HG03108 (cell line): ENCODE measurements around the gene TNFSF13B.
"Not testable (repeated sequence)": the region's sequence is repeated elsewhere in the genome, so short reads cannot be mapped to it uniquely, and the experiment has no call there.

Source experiments
- ATAC-seq: cut with Tn5 transposase; IDR thresholded peaks from one replicate; pipeline ENCODE4 v1.9.1; 2021; ENCODE audit warnings: moderate library complexity; ENCODE audit not compliant: unreplicated experiment

Gene TNFSF13B, protein sequence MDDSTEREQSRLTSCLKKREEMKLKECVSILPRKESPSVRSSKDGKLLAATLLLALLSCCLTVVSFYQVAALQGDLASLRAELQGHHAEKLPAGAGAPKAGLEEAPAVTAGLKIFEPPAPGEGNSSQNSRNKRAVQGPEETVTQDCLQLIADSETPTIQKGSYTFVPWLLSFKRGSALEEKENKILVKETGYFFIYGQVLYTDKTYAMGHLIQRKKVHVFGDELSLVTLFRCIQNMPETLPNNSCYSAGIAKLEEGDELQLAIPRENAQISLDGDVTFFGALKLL

DNA sequence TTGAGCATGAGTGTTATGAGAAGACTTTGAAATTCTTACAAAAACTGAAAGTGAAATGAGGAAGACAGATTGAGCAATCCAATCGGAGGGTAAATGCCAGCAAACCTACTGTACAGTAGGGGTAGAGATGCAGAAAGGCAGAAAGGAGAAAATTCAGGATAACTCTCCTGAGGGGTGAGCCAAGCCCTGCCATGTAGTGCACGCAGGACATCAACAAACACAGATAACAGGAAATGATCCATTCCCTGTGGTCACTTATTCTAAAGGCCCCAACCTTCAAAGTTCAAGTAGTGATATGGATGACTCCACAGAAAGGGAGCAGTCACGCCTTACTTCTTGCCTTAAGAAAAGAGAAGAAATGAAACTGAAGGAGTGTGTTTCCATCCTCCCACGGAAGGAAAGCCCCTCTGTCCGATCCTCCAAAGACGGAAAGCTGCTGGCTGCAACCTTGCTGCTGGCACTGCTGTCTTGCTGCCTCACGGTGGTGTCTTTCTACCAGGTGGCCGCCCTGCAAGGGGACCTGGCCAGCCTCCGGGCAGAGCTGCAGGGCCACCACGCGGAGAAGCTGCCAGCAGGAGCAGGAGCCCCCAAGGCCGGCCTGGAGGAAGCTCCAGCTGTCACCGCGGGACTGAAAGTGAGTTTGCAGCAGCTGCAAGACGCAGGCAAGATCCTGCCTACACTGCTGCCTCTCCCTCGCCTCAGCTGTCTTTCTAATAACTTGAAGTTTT, at the start of gene TNFSF13B:
TNFSF13B (plus strand) TSS at position 118 of the 728 bp plus-strand sequence; CDS start at position 296, 178 bp downstream.
- peak; percentile 72 for ATAC-seq

DNA sequence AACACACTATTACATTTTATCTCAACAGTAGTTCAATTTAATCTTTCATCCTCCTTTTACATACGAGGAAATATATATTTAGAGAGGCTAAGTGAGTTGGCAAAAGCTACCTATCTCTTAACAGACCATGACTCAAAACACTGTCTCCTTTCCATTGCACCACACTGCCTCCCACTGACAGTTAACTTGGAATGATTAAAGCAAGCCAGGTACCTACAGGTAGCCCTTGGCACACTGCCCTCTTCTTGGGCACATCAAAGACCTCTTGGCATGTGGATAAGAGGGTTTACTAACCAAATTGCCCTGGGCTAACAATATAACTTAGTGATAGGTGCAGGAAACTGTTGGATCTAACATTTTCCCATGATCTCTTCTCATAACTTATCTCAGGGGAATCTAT, 49.5 kb upstream of the TNFSF13B start:
- no peak for ATAC-seq

DNA sequence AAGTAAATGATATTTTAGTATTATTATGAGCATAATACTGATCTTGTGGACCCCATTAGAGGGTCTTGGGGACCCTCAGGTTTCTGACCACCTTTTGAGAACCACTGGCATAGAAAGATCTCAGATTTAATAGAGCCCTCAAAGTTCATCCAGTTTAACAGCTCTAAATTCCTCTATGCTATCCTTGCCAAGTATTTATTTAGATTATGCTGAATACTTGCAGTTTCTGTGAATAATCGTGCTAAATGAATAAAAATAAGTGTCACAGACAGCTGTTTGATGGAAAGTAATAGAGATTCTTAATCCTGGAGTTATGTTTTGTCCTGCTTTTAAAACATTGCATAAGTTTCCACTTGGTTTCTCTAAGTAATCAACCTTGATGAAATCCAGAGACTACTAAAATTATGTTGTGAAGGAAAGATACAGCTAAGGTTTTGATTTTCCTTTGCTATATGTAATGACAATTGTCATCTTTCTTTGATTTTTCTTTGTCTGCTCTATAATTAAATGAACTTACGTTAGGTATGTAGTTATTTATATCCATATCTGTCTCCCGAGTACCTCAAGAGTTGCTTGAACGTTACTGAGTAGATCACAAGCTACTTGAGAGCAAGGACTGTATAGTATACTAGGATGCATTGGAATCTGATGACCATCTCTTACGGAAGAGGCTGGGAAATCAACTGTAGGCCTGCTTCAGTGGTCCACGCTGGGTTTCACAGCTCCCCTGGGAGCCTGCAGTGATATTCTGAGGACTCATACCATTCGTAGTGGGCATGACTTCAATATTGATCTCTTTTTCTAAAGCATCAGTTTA, 45.6 kb upstream of the TNFSF13B start:
- ATAC-seq = no peak

DNA sequence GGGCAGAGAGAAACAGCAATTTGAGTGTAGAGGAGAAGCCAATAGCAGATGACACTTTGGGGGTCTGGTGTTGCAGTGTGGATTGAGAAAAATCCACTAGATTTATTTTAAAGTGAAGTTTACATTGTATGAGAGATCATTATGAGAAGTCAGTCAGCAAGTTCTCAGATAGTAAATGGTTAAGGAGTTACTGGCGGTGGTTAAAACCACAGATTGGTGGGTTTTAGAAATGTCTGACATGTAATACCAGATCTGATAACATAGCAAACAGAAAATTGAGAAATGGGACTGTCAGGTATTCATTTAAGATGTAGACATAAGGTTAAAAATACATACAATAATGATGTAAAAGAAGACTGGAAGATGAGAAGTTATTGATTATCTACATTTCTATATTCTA, 44.1 kb upstream of the TNFSF13B start:
- ATAC-seq = no peak

DNA sequence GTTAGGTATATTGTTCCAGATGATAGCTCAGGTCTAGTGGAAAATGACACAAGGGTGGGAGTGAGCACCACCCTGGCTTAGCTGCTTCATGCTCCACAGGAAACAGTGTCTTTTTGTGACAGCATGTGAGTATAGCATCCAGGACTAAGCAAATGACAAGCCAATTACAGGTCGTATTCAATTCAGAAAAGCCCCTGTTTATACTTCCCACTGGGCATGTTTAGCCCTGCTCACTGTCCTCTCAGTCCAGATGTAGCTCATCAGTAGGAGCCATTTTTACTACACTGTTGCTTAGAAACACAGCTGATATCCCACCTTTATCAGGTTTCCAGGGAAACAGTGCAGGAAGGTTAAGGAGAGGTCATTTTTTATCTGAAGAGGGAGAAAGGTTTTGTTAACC, 43.3 kb upstream of the TNFSF13B start:
- no peak for ATAC-seq

DNA sequence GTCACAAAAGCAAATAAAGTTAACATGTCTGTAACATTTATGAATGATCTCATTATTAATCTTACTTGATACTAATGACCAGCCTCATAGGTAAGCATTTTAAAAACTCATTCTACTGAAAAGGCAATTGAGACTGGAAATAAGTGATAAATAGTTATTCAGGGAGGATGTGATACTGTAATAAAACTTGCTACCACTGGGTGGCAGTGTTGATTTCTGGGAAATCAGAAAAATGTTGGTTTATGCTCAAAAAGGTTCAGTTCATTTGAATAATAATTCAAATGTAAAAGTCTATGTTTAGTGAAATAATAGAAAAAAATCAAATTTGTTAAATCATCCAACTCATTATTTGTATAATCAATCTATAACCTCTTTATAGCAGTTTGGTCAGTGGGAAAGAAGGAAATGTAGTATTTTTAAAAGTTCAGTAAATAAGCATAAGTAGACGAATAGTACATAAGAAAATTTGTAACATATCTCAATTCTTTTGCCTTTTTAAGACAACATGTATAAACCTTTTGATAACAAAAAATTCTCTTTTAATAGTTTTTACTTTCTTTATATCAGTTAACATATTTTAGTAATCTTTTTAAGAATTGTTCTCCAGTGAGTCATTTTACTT, 41.8 kb upstream of the TNFSF13B start:
- no peak for ATAC-seq

DNA sequence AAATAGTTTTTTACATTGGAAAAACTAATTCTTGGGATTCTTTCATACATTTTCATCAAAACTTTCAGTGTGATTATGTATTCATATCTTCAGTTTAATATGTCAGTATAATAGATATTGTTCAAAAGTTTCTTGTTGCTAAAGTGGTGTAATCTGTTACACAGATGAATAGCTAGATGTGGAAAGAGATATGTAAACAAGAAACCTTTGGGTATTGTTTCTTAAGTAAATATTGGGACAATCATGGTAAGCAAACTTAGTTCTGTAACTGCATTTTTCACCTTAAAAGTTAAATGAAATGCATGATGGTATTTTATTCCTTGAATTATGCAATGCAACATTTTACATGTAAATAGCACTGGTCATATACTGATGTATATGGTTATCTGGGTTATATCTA, 39.1 kb upstream of the TNFSF13B start:
- ATAC-seq = no peak

DNA sequence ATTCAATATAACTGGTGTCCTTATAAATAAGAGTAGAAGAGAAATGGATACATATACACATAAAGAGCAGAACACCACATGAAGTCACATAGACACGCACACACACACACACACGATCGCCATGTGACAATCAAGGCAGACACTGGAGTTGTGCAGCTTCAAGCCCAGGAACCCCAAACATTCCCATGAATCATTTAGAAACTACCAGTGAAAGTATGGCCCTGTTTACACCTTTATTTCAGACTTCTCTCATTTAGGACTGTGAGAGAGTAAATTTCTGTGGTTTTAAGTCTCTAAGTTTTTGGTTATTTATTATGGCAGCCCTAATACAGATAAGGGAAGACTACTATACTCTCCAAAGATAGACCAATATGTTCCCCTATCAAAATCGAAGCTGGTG, 20.4 kb upstream of the TNFSF13B start:
- ATAC-seq = no peak

DNA sequence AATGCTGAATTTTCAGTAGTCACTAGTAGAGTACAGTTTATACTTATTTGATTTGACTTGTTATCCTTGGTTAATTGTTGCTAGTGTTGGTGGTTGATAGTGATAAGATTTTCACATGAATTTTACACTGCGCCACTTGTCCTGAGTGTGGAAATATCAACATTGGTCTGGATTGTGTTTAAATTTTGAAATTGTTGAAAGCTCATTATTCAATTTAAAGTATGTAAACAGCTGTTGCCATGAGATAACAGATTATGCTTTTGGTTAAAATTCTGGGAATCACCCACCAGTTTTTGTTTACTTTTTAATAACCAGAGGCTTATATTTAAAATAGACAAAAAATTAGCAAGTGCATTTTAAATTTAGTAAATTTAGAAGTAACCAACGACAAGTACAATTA, 12.3 kb upstream of the TNFSF13B start:
- ATAC-seq = no peak

DNA sequence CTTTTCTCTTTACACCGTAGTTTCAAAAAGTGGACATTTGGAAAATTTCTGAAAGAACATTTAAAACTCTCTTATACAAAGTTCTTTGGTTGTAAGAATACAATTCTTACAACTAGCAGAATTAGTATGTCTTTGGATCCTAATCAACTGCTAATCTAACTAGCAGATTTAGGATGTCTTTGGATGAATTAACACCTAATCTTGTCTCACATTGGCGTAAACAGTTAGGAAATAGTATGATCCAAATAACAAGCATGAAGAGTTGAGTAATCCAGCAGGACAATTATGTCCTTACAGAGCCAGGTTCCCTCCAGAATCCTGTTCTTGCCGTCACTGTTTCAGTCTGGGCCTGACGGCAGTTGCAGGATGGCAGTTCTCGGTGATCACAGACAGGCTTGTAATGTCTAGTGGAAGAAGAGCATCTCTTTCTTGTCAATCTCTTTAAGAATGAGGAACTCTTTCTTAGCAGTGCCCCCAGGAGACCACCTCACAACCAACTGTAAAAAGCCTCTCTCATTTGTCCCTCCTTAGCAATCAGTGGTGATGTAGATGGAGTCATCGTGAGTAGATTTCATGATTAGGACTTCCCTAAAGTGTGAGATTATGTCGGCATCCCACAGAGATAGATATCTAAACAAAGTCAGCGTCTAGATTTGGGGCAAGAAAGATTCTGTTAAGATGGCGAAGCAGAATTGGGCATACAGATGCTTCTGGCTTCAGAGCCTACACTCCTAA, 5.7 kb upstream of the TNFSF13B start:
- no peak for ATAC-seq

DNA sequence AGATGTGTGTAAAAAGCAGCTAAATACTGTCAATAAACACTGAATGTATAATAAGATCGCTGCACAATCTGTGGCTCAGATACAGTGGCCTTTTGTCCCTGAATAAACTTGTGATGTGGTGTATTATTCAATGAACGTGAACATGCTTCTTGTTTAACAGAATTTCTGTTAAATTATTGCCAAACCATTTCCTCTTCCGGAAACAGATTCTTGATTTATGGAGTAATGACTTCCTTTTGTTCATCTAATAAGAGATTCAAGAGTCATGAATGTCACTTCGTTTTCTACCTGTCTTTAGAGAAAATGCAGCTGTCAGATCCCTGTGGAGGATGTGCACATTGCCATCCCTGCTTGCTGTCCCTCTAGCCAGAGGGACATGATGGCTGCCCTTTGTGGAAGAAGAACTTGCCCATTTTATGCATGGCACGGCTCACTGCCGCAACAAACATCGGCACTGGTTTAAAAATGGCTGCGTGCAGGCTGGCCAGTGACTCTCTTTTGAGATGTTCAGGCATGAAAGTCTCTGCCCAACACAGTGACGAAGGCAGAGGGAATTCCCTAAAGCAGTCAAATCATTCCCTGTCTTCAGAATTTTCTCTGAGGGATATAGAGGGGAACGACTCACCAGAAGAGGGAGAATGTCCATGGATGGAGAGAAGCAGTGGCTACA, 3.1 kb upstream of the TNFSF13B start:
- ATAC-seq = no peak

DNA sequence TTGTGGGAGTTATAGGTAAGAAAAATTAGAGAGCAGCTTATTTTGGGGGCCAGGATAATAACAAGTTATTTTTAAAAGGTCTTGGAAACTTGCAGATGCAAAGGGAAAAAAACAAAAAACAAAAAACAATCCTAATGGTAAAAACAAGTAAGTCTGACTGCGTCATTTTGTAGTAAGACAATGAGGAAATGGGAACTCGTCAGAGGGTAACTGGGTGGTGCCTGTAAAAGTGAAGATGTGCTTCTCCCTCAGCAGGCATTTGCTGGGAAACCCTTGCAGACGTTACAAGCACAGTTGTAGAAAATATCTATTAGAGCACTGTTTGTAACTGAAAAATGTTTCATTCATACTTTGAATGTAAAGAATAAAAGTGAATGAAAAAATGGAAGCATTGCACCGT, 2.2 kb upstream of the TNFSF13B start:
- ATAC-seq = no peak

DNA sequence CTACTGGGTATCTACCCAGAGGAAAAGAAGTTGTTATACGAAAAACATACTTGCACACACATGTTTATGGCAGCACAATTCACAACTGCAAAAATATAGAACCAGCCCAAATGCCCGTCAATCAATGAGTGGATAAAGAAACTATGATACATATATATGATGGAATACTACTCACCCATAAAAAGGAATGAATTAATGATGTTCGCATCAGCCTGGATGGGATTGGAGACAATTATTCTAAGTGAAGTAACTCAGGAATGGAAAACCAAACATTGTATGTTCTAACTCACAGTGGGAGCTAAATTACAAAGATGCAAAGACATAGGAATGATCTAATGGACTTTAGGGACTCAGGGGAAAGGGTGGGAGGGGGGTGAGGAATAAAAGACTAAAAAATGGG, 1.7 kb upstream of the TNFSF13B start:
- ATAC-seq = not testable (repeated sequence)

DNA sequence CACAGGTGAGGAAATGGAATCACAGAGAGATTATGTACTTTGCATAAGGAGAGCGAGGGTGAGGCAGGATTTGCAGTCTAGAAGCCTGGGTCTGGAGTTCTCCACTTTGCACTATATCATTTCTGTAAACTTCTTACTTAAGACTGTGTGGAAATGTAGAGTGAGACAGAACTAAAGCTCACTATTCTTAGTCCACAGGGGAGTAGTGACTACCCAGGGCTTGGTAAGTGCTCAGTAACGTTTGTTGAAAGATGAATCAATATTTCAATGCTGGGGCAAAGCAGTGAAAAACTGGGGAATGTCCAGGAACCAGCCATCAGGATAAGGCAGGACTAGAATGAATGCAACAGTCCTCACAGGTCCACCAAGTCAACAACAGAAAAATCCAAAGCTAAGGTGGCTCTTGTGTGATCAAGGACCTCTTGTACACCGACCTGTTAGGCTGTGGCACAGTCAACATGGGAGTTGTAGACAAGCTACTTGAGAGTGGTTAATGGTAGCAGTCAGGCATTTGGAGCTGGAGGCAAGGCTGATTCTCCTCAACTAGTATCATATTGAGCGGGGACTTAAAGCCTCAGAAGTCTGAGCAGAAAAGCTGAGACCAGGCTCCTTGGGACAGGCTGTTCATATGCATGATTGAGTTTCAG, 929 bp upstream of the TNFSF13B start:
- no peak for ATAC-seq

DNA sequence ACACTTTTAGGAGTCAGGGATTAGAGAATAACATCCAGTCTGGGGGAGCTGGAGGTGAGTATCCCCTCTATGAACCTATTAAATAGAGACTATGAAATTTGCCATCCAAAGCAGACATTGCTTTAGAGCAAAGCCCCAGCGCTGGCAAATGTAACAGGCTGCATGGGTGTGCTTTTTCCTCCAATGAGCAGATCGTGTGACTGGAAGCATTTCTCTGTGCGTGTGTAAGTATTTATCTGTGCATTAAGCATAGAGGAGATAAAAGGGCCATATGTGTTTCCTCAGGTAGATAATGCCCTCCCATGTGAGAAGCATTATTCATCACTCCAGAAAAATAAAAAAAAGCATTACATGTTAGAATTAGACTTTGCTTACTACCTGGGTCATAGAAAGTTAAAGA, 924 bp downstream of the TNFSF13B start:
- ATAC-seq = no peak

DNA sequence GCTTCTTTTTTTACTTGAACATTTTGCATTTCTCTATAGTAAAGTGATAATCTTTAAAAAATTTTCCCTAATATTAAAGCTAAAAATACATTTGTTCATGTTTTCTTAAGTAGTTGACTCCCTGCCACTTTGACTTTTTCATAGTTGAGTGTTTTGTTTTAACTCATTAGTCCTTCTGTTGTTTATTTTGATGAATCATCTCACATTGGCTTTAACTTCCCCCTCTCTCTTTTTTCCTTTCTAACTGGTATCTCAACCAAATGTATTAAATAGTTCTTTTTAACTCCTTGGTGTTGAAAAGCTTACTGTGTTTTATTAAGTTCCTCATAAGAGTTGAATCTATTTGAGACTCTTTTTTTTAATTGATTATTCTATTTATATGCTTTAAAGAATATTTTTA, 2.8 kb downstream of the TNFSF13B start:
- no peak for ATAC-seq

DNA sequence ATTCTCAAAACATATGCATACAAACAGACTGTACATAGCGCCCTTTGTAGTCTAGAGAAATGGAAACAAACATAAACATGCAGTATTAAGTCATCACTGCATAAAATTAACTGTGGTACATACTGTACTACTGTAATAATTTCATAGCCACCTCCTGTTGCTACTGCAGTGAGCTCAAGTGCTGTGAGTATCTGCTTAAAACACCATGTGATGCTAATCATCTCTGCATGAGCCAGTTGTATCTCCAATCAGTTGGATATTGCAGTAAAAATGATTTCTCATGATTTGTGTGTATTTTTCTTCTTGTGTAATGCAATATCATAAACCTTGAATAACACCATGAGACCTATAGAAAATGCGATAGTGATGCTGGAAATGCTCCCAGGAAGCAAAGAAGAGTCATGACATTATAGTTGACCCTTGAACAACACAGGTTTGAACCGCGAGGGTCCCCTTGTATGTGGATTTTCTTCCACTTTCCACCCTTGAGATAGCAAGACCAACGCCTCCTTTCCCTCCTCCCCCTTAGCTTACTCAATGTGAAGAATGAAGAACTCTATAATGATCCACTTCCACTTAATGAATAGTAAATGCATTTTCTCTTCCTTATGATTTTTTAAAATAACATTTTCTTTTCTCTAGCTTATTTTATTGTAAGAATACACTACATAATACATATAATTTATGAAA, 4.1 kb downstream of the TNFSF13B start:
- ATAC-seq = no peak

DNA sequence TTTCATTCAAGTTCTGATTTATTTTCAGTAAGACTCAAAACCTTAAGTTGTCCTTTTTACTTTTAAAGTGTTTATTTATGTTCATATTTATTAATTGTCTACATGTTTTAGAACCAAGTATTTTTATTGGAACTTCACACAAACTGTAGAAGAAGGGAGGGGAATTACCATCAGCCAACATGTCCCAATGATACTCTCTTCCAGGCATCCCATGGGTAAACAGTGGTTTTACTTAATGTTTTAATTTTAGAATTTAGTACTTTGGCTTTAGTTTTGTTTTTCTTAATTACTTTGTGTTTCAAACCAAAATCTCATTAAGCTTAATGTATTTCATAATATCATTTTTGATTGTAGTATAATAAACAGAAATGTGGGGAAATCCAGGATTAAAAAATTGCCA, 5.2 kb downstream of the TNFSF13B start:
- no peak for ATAC-seq

DNA sequence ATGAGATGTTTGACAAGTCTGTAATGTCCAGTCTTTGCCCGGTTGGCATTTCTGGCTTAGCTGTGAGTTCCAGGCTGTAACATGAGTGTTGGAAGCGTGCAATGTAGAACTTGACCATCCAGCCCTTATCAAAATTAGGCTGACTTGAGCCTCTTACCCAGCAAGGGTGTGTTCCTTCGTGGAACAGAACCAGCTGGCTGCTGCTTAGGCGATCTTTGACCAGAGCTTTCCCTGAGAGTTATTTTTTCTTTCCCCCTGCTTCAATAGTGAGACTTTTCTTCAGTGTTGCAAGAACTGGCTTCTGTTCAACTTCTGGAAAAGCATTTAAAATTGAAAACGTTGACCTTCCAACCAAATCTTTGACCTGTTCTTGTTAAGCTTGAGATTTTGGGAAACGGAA, 6.5 kb downstream of the TNFSF13B start:
- ATAC-seq = no peak
